ENCODE data around the gene SYNJ2. TPM values are rescaled to one million over a fixed set of nuclear protein-coding genes. Genes with fewer than 3 reads are reported as not detected.

Gene SYNJ2
- total RNA-seq, 1 donor from 2014 or later: 8.3 TPM

- intact Hi-C loops (cut with DNase I): no loop called here
- TF ChIP-seq CTCF (IDR thresholded peaks at IDR 0.05): no peak
- no peaks in the 10 kb centered on the region for H3K27me3 ChIP-seq
- H3K4me1 ChIP-seq: no peaks in the 10 kb centered on the region
- H3K36me3 ChIP-seq: peaks cover 0 to 8% of the 10 kb centered on the region in 2 donors
- DNase-seq (ENCODE audit: extremely low spot score in 2 of 2): no peak
- no peaks in the 10 kb centered on the region for H3K9me3 ChIP-seq
- H3K27ac ChIP-seq: no peak overlapping the region
- H3K4me3 ChIP-seq: no peak overlapping the region
Observed at GRCh38 chr6:158110986-158111385, 129.3 kb downstream of the SYNJ2 start.

GRCh38 chr6:158111987-158112386 lies 130.3 kb downstream of the SYNJ2 start:
- no peaks in the 10 kb centered on the region for H3K4me1 ChIP-seq
- TF ChIP-seq POLR2AphosphoS5 (IDR thresholded peaks at IDR 0.05; ENCODE audit: insufficient read depth in 1 of 2, low read depth in 1 of 2): no peak
- TF ChIP-seq POLR2A (IDR thresholded peaks at IDR 0.05): no peak
- no peak for TF ChIP-seq CTCF (IDR thresholded peaks at IDR 0.05)
- H3K27me3 ChIP-seq: no peaks in the 10 kb centered on the region
- no peak for DNase-seq (ENCODE audit: extremely low spot score in 2 of 2)
- no peak overlapping the region for H3K27ac ChIP-seq
- intact Hi-C loops (cut with DNase I): no loop called here
- H3K36me3 ChIP-seq: peaks cover 0 to 8% of the 10 kb centered on the region in 2 donors
- H3K9me3 ChIP-seq: no peaks in the 10 kb centered on the region
- H3K4me3 ChIP-seq: no peak overlapping the region

- Histone ChIP-seq H3K36me3 (peaks cover 0 to 10% of the 10 kb centered on the region in 2 donors), H3K4me3 (no peak overlapping the region), H3K9me3 (no peaks in the 10 kb centered on the region), H3K27ac (no peak overlapping the region), H3K27me3 (no peaks in the 10 kb centered on the region), H3K4me1 (no peaks in the 10 kb centered on the region)
- DNase-seq (ENCODE audit: extremely low spot score in 2 of 2): no peak
- intact Hi-C loops (cut with DNase I): no loop called here
- TF ChIP-seq POLR2A (IDR thresholded peaks at IDR 0.05): no peak
- no peak for TF ChIP-seq CTCF (IDR thresholded peaks at IDR 0.05)
- no peak for TF ChIP-seq POLR2AphosphoS5 (IDR thresholded peaks at IDR 0.05; ENCODE audit: insufficient read depth in 1 of 2, low read depth in 1 of 2)
Observed at GRCh38 chr6:158113802-158114201, 132.1 kb downstream of the SYNJ2 start.

GRCh38 chr6:158115102-158115501 lies 133.4 kb downstream of the SYNJ2 start:
- H3K4me1 ChIP-seq: no peaks in the 10 kb centered on the region
- H3K4me3 ChIP-seq: no peak overlapping the region
- peaks cover 0 to 9% of the 10 kb centered on the region in 2 donors for H3K36me3 ChIP-seq
- DNase-seq (ENCODE audit: extremely low spot score in 2 of 2): no peak
- no peaks in the 10 kb centered on the region for H3K9me3 ChIP-seq
- no peaks in the 10 kb centered on the region for H3K27me3 ChIP-seq
- intact Hi-C loops (cut with DNase I): no loop called here
- H3K27ac ChIP-seq: no peak overlapping the region
- TF ChIP-seq CTCF (IDR thresholded peaks at IDR 0.05) (no peak), POLR2AphosphoS5 (IDR thresholded peaks at IDR 0.05; ENCODE audit: insufficient read depth in 1 of 2, low read depth in 1 of 2) (no peak), POLR2A (IDR thresholded peaks at IDR 0.05) (no peak)

GRCh38 chr6:158115508-158115907 lies 133.8 kb downstream of the SYNJ2 start:
- no peak for DNase-seq (ENCODE audit: extremely low spot score in 2 of 2)
- no peaks in the 10 kb centered on the region for H3K9me3 ChIP-seq
- peaks cover 0 to 9% of the 10 kb centered on the region in 2 donors for H3K36me3 ChIP-seq
- H3K27ac ChIP-seq: no peak overlapping the region
- TF ChIP-seq POLR2AphosphoS5 (IDR thresholded peaks at IDR 0.05; ENCODE audit: insufficient read depth in 1 of 2, low read depth in 1 of 2) (no peak), CTCF (IDR thresholded peaks at IDR 0.05) (no peak), POLR2A (IDR thresholded peaks at IDR 0.05) (no peak)
- H3K27me3 ChIP-seq: no peaks in the 10 kb centered on the region
- H3K4me1 ChIP-seq: no peaks in the 10 kb centered on the region
- intact Hi-C loops (cut with DNase I): no loop called here
- H3K4me3 ChIP-seq: no peak overlapping the region
